BE2C (cell line): Measurements from ENCODE around the gene TJP3.

Experiments
- DNase-seq: peaks from one replicate; pipeline ENCODE4 v3.0.0-alpha.2; 2020
- H3K27me3 ChIP-seq: fragments of 250-450 bp; sonication (Bioruptor Pico); 2 replicates; pipeline ENCODE4 v1.5.1; 2020; ENCODE audit warnings: mild to moderate bottlenecking
- H3K36me3 ChIP-seq: fragments of 250-450 bp; sonication (Bioruptor Pico); 2 replicates; pipeline ENCODE4 v1.5.1; 2020; ENCODE audit warnings: mild to moderate bottlenecking
- H3K4me1 ChIP-seq: fragments of 250-450 bp; sonication (Bioruptor Pico); 2 replicates; pipeline ENCODE4 v1.5.1; 2020
- H3K4me3 ChIP-seq: 2 replicates; pipeline ENCODE4 v1.5.1; 2011; ENCODE audit warnings: low read depth, low read length
- H3K9me3 ChIP-seq: fragments of 250-450 bp; sonication (Bioruptor Pico); 2 replicates; pipeline ENCODE4 v1.5.1; 2020
- TF ChIP-seq, protein P1 (sequence below): IDR thresholded peaks from 2 replicates; pipeline ENCODE4 v1.5.1; 2012; ENCODE audit warnings: mild to moderate bottlenecking, low read depth, low read length

The TJP3 gene

DNA sequence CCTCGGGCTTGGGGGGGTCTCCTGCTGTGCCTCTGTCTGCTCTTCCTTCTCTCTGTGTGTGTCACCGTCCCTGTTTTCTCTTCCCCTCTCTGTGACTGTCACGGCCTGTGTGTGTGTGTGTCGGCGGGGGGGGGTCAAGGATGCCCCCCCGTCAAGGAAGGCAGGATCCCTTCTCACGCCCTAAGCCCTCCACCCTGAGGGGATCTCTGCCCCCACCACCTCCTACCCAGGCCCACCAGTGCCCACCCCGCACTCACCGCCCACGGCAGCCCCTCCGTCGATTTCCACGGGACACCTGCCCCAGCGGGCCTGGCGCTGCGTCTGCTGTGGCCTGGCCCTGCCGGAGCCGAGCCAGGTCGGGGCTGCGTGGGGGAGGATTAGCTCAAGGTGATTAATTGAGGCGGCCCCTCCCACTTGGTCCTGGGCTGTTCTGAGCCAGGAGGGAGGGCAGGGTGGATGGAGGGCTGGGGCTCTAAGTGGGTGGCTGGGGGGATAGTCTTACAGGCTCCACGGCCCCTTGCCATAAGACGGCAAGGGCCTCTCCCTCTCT, 63.8 kb downstream of the TJP3 start, which contains the start of gene RAX2:
Gene RAX2 (minus strand): TSS at position 323 of the 550 bp plus-strand sequence. CDS start 486 bp downstream, outside the sequence.
- no peak for DNase-seq
- TF ChIP-seq, protein P1, sequence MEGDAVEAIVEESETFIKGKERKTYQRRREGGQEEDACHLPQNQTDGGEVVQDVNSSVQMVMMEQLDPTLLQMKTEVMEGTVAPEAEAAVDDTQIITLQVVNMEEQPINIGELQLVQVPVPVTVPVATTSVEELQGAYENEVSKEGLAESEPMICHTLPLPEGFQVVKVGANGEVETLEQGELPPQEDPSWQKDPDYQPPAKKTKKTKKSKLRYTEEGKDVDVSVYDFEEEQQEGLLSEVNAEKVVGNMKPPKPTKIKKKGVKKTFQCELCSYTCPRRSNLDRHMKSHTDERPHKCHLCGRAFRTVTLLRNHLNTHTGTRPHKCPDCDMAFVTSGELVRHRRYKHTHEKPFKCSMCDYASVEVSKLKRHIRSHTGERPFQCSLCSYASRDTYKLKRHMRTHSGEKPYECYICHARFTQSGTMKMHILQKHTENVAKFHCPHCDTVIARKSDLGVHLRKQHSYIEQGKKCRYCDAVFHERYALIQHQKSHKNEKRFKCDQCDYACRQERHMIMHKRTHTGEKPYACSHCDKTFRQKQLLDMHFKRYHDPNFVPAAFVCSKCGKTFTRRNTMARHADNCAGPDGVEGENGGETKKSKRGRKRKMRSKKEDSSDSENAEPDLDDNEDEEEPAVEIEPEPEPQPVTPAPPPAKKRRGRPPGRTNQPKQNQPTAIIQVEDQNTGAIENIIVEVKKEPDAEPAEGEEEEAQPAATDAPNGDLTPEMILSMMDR = no peak
- Histone ChIP-seq H3K4me3 (no peak within 1 kb of the TSS), H3K27me3 (no peaks in the 10 kb centered on the region), H3K9me3 (no peaks in the 10 kb centered on the region), H3K36me3 (peaks cover 13% of the 10 kb centered on the region), H3K4me1 (no peaks in the 10 kb centered on the region)

DNA sequence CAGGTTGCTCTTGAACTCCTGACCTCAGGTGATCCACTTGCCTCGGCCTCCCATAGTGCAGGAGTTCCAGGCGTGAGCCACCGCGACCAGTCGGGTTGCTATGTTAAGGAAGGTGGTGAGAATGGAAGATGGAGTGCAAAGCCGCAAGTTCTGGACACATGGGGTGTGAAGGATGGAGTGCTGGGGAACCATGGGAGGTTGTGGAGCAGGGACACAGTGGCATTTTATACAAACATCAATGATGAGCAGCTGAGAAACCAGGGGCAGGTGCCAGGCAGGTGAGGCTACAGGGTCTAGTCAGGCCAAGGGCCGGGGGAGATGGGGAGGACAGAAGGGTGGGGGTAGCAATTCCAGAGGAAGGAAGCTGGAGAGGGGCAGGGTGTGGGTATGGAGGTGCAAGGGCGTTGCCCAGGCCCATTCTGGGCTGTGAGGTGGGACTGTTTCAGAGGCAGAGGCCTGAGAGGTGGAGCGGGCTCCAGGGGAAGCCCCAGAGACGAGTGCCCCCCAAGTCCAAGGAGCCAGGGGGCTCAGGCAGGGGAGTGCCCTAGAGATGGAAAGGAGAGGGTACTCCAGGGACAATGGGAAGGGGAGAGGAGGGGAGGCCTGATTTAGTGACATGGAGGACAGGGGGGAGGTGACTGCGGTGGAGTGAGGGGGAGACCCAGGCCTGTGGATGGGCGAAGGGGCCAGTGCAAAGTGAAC, 65.8 kb downstream of the TJP3 start:
- no peak for DNase-seq
- Histone ChIP-seq H3K27me3 (0 out of 2 replicates have a peak, but pooled peaks cover 6% of the 10 kb centered on the region), H3K36me3 (no peaks in the 10 kb centered on the region; the same call in 1 of the 2 replicates), H3K4me1 (no peaks in the 10 kb centered on the region), H3K9me3 (no peaks in the 10 kb centered on the region), H3K4me3 (no peak overlapping the region)
- TF ChIP-seq, protein P1 = no peak

DNA sequence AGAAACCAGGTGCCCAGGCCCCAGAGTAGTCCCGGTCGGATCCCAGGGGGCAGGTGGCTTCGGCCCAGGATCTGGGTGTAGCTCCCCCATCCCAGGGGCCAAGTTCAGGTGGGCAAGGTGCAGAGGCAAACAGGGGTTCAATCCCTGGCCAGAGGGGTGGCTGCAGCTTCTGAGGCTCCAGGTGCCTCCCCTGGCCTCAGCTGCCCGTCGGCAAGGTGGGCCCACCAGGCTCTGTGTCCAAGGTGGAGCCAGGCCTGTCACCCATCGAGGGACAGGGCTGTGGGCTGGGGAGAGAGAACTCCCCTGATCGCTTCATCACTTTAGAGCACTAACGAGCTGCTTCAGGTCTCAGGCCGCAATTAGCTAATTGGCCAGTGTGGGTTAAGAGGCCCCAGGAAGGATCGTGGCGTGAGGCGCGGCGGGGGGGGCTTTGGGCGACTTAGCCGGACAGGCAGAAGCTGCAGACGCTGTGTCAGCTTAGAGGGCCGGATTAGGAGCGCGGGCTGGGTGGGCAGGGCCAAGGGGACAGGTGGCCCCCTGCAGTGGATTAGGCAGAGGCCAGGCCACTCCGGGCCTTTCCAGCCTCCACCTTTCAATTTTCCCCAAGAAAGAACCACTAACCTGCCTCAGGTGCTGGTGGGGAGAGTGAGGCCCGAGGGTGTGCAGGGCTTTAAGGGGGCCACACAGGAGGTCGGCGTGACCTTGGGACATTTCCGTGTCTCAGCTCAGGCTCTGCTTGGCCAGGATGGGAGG, 66.6 kb downstream of the TJP3 start:
- Histone ChIP-seq H3K4me1 (no peaks in the 10 kb centered on the region), H3K27me3 (0 out of 2 replicates have a peak, but pooled peaks cover 6% of the 10 kb centered on the region), H3K36me3 (no peaks in the 10 kb centered on the region; the same call in 1 of the 2 replicates), H3K9me3 (no peaks in the 10 kb centered on the region), H3K4me3 (no peak overlapping the region)
- TF ChIP-seq, protein P1 = no peak
- no peak for DNase-seq

DNA sequence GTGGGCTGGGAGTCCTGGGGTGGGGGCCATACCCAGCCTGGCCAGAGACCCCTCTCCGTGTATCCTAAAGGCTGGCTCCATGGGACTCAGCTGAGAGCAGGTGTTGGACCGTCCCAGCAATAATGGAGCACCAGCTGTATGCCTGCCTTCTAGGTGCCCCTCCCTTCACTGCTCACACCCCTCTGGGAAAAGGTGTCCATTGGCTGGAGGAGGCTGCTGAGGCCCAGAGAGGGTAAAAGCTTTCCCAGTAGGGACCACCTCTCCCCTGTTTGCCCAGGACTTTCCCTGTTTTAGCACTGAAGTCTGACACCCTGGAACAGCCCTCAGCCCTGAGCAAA, 67.2 kb downstream of the TJP3 start:
- Histone ChIP-seq H3K36me3 (no peaks in the 10 kb centered on the region), H3K4me1 (no peaks in the 10 kb centered on the region), H3K4me3 (no peak overlapping the region), H3K27me3 (0 out of 2 replicates have a peak, but pooled peaks cover 6% of the 10 kb centered on the region), H3K9me3 (no peaks in the 10 kb centered on the region)
- TF ChIP-seq, protein P1 = no peak
- DNase-seq = no peak

DNA sequence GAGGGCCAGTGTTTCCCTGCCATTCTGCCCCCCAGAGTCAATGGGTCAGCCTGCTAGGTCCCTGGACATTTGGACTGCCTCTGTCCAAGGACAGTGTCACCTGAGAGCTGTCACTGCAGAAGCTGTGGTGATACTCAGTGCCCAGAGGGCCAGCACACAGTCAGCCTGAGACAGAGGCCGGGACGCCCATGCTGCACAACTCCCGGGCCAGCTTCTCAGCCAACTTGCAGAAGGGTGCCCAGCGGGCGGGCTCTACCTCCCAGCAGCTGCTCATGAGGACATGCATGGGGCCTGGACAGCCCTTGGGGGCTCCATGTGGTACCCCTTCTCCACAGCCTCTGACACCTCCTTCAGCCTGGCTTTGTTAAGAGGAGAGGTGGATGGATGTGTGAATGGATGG, 67.6 kb downstream of the TJP3 start:
- Histone ChIP-seq H3K4me1 (no peaks in the 10 kb centered on the region), H3K4me3 (no peak overlapping the region), H3K9me3 (no peaks in the 10 kb centered on the region), H3K36me3 (no peaks in the 10 kb centered on the region), H3K27me3 (0 out of 2 replicates have a peak, but pooled peaks cover 6% of the 10 kb centered on the region)
- TF ChIP-seq, protein P1 = no peak
- no peak for DNase-seq
